CD4-positive, alpha-beta T cell treated with Interleukin-6 at 100 ng/mL for 8 hours (primary cell): ENCODE results near the gene KRTAP12-2.

Experiments used
- DNase-seq: peaks from one replicate; pipeline ENCODE4 v3.0.0-alpha.2; 2020; ENCODE audit warnings: mixed read lengths, low spot score

Gene KRTAP12-2

GRCh38 chr21:44666401-44667320, at the start of gene KRTAP12-2:
TSS of gene KRTAP12-2 (minus strand) at chr21:44666927. CDS start at chr21:44666886, 41 bp downstream.
- no peak for DNase-seq

- no peak for DNase-seq
These were observed 48.2 kb upstream of the KRTAP12-2 start for GRCh38 chr21:44714905-44715304.

- DNase-seq: no peak
These were observed 47.1 kb upstream of the KRTAP12-2 start for GRCh38 chr21:44713846-44714245.

GRCh38 chr21:44713130-44713529, 46.4 kb upstream of the KRTAP12-2 start:
- no peak for DNase-seq

- no peak for DNase-seq
These were observed 45.7 kb upstream of the KRTAP12-2 start for GRCh38 chr21:44712203-44713028.

- DNase-seq: no peak
These were observed 44.8 kb upstream of the KRTAP12-2 start, which contains the start of gene TSPEAR for GRCh38 chr21:44711327-44712202. TSS of gene TSPEAR (minus strand) at chr21:44711572. CDS start at chr21:44711514, 58 bp downstream.

GRCh38 chr21:44710756-44711326, 44.1 kb upstream of the KRTAP12-2 start:
- DNase-seq: no peak

GRCh38 chr21:44710294-44710665, 43.6 kb upstream of the KRTAP12-2 start:
- DNase-seq: no peak

- no peak for DNase-seq
These were observed 42.9 kb upstream of the KRTAP12-2 start for GRCh38 chr21:44709426-44710293.

GRCh38 chr21:44708866-44709425, 42.2 kb upstream of the KRTAP12-2 start:
- DNase-seq: no peak

GRCh38 chr21:44708213-44708865, 41.6 kb upstream of the KRTAP12-2 start:
- DNase-seq: no peak

- no peak for DNase-seq
These were observed 40.2 kb upstream of the KRTAP12-2 start for GRCh38 chr21:44706706-44707581.

GRCh38 chr21:44706026-44706705, 39.4 kb upstream of the KRTAP12-2 start:
- DNase-seq: no peak

- DNase-seq: no peak
These were observed 37.9 kb upstream of the KRTAP12-2 start for GRCh38 chr21:44704636-44705001.

- no peak for DNase-seq
These were observed 37.3 kb upstream of the KRTAP12-2 start for GRCh38 chr21:44703731-44704635.

GRCh38 chr21:44702973-44703730, 36.4 kb upstream of the KRTAP12-2 start:
- no peak for DNase-seq
